A673 (cell line): Measurements from ENCODE around the gene ACTL9. TPM values are rescaled to one million over a fixed set of nuclear protein-coding genes. Genes with fewer than 3 reads are reported as not detected.

Experiments used
- BruUV-seq: library from RNA; stranded (reverse); fragments of 400-500 nt; replicated peaks from 2 replicates; lab custom pipeline; 2021; lab: Mats Ljungman, UMichigan
- CTCF ChIA-PET: fragments of 300-600 bp; sonication (Branson Sonifier 250); formaldehyde crosslinking; loops from one replicate; lab custom pipeline; 2022; ENCODE audit warnings: antibody characterized with exemption; lab: Charles Lee
- POLR2A ChIA-PET: fragments of 300-600 bp; sonication (Branson Sonifier 250); formaldehyde crosslinking; loops from one replicate; lab custom pipeline; 2022; ENCODE audit warnings: antibody characterized with exemption; ENCODE audit not compliant: low non-redundant PET; lab: Charles Lee
- DNase-seq: peaks from one replicate; pipeline ENCODE4 v3.0.0-alpha.2; 2015; ENCODE audit warnings: low spot score
- H3K27ac ChIP-seq: fragments of 200-600 bp; sonication (generic); 2 replicates; pipeline ENCODE4 v1.5.1; 2016; ENCODE audit warnings: mixed run types, low read depth, mild to moderate bottlenecking, mixed read lengths, antibody characterized with exemption, low read length; ENCODE audit not compliant: poor library complexity, severe bottlenecking
- H3K27me3 ChIP-seq: fragments of 200-600 bp; sonication (generic); replicated peaks from 2 replicates; pipeline ENCODE4 v1.6.1; 2017; ENCODE audit warnings: mixed run types, low read depth, mild to moderate bottlenecking, mixed read lengths, antibody characterized with exemption, low read length; ENCODE audit not compliant: insufficient read depth, poor library complexity
- H3K36me3 ChIP-seq: fragments of 200-600 bp; sonication (generic); 2 replicates; pipeline ENCODE4 v1.6.1; 2016; ENCODE audit warnings: mixed run types, mild to moderate bottlenecking, mixed read lengths, antibody characterized with exemption, low read length; ENCODE audit not compliant: insufficient read depth, poor library complexity, severe bottlenecking
- H3K4me1 ChIP-seq: fragments of 200-600 bp; sonication (generic); 2 replicates; pipeline ENCODE4 v1.6.1; 2017; ENCODE audit warnings: mixed run types, mild to moderate bottlenecking, mixed read lengths, antibody characterized with exemption, low read length; ENCODE audit not compliant: insufficient read depth, poor library complexity, severe bottlenecking
- H3K4me3 ChIP-seq: fragments of 200-600 bp; sonication (generic); 2 replicates; pipeline ENCODE4 v1.5.1; 2016; ENCODE audit warnings: low read depth, mixed run types, mild to moderate bottlenecking, mixed read lengths, low read length; ENCODE audit not compliant: poor library complexity, severe bottlenecking
- H3K9me3 ChIP-seq: fragments of 200-600 bp; sonication (generic); 2 replicates; pipeline ENCODE4 v1.6.1; 2016; ENCODE audit warnings: mixed run types, low read depth, mild to moderate bottlenecking, mixed read lengths, antibody characterized with exemption, low read length; ENCODE audit not compliant: poor library complexity, severe bottlenecking
- CTCF ChIP-seq: fragments of 300-800, 200-600 bp; sonication (generic); conservative IDR thresholded peaks from 2 replicates; pipeline ENCODE4 v1.5.1; 2017; ENCODE audit warnings: low read depth, mild to moderate bottlenecking, antibody characterized with exemption, low read length, moderate library complexity, mixed read lengths
- EZH2 ChIP-seq: fragments of 200-600 bp; sonication (generic); IDR thresholded peaks from 2 replicates; pipeline ENCODE4 v1.6.1; 2017; ENCODE audit warnings: borderline replicate concordance, low read depth, mild to moderate bottlenecking, mixed read lengths, antibody characterized with exemption, low read length; ENCODE audit not compliant: poor library complexity, severe bottlenecking
- intact Hi-C: fragments of 100-400 bp; cut with micrococcal nuclease; formaldehyde crosslinking; loops from one replicate; pipeline ENCODE4 v1.10.0; 2022; ENCODE audit not compliant: unreplicated experiment
- total RNA-seq: library from RNA; stranded (reverse); gene quantifications from 2 replicates; pipeline ENCODE4 v1.2.3, GENCODE V29; 2021

Gene ACTL9
- total RNA-seq, 1 experiment from 2014 or later, result not detected

GRCh38 chr19:8688930-8689329 lies 9.7 kb downstream of the ACTL9 start:
- Histone ChIP-seq H3K36me3 (no peaks in the 10 kb centered on the region), H3K27me3 (no peaks in the 10 kb centered on the region), H3K4me1 (no peaks in the 10 kb centered on the region), H3K9me3 (no peaks in the 10 kb centered on the region), H3K4me3 (no peak overlapping the region), H3K27ac (no peak overlapping the region)
- no peak for DNase-seq
- CTCF ChIA-PET, result no interaction called here
- POLR2A ChIA-PET, result no interaction called here
- TF ChIP-seq CTCF, result no peak
- TF ChIP-seq EZH2, result no peak
- no TSS peak for BruUV-seq
- intact Hi-C loops, result no loop called here

- no peaks in the 10 kb centered on the region for H3K9me3 ChIP-seq
Observed at GRCh38 chr19:8686549-8686948, 12.0 kb downstream of the ACTL9 start.

GRCh38 chr19:8684001-8684902 lies 14.3 kb downstream of the ACTL9 start:
- ChIA-PET POLR2A (no interaction called here), CTCF (no interaction called here)
- no TSS peak for BruUV-seq
- no peaks in the 10 kb centered on the region for H3K4me1 ChIP-seq
- intact Hi-C loops, result no loop called here
- no peak overlapping the region for H3K27ac ChIP-seq
- H3K27me3 ChIP-seq, result no peaks in the 10 kb centered on the region
- no peak for TF ChIP-seq CTCF
- no peak for TF ChIP-seq EZH2
- H3K9me3 ChIP-seq, result no peaks in the 10 kb centered on the region
- H3K36me3 ChIP-seq, result no peaks in the 10 kb centered on the region
- no peak overlapping the region for H3K4me3 ChIP-seq
- DNase-seq, result no peak

More at GRCh38 chr19:8686549-8686948, 12.0 kb downstream of the ACTL9 start:
- Histone ChIP-seq H3K27me3 (no peaks in the 10 kb centered on the region), H3K4me3 (no peak overlapping the region), H3K27ac (no peak overlapping the region), H3K4me1 (no peaks in the 10 kb centered on the region), H3K36me3 (no peaks in the 10 kb centered on the region)
- POLR2A ChIA-PET, result no interaction called here
- no peak for DNase-seq
- no peak for TF ChIP-seq CTCF
- no peak for TF ChIP-seq EZH2
- intact Hi-C loops, result no loop called here
- BruUV-seq, result no TSS peak
- CTCF ChIA-PET, result no interaction called here
